ENCODE data around the gene SNX13.

- TF ChIP-seq CTCF (IDR thresholded peaks at IDR 0.05 in 4 of 5, conservative IDR thresholded peaks at IDR 0.05 in 1 of 5) (no peak), POLR2A (IDR thresholded peaks at IDR 0.05) (no peak)
Measured at GRCh38 chr7:17832242-17832641, 108.1 kb downstream of the SNX13 start.
